ENCODE measurements around the gene NLRP1. TPM values are rescaled to one million over a fixed set of nuclear protein-coding genes. Genes with fewer than 3 reads are reported as not detected.

The NLRP1 gene
- total RNA-seq, 1 donor from 2014 or later: 48.1 TPM

- H3K9ac ChIP-seq (ENCODE audit: low read length): no peak overlapping the region
- no peak overlapping the region for H3K4me2 ChIP-seq (ENCODE audit: low read length)
- Mint-ChIP-seq H3K4me1 (ENCODE audit: low read depth, unreplicated experiment) (no peaks in the 10 kb centered on the region), H3K36me3 (ENCODE audit: low read depth, unreplicated experiment) (no peaks in the 10 kb centered on the region), H3K9me3 (ENCODE audit: unreplicated experiment) (peaks cover 11% of the 10 kb centered on the region), H3K27ac (ENCODE audit: unreplicated experiment) (no peak overlapping the region), H3K27me3 (ENCODE audit: low read depth, unreplicated experiment) (peaks cover 15% of the 10 kb centered on the region), H3K4me3 (ENCODE audit: unreplicated experiment) (no peak overlapping the region)
- DNase-seq (ENCODE audit: low read depth): no peak
- H3K79me2 ChIP-seq (ENCODE audit: insufficient read depth, low read length): no peaks in the 10 kb centered on the region
- no peak for TF ChIP-seq CTCF (IDR thresholded peaks at IDR 0.05; ENCODE audit: insufficient read depth, low read depth, low read length)
- TF ChIP-seq EZH2 (IDR thresholded peaks at IDR 0.05; ENCODE audit: insufficient read depth, low read length): no peak
- no peak overlapping the region for H3K4me3 ChIP-seq (ENCODE audit: insufficient read depth, low read depth, low read length)
- H3K27me3 ChIP-seq (ENCODE audit: insufficient read depth, low read length): no peaks in the 10 kb centered on the region
- H4K20me1 ChIP-seq (ENCODE audit: insufficient read depth, low read length): no peaks in the 10 kb centered on the region
- FAIRE-seq: no peak
- no peak overlapping the region for H2AFZ ChIP-seq (ENCODE audit: low read depth, low read length)
- H3K27ac ChIP-seq (ENCODE audit: low read depth, low read length): no peak overlapping the region
- H3K9me3 ChIP-seq (ENCODE audit: insufficient read depth, low read depth, low read length): no peaks in the 10 kb centered on the region
- H3K36me3 ChIP-seq (ENCODE audit: insufficient read depth, low read length): no peaks in the 10 kb centered on the region
- H3K4me1 ChIP-seq (ENCODE audit: insufficient read depth, low read length): no peaks in the 10 kb centered on the region
These were observed 39.9 kb upstream of the NLRP1 start for GRCh38 chr17:5624211-5624610.

- no peak overlapping the region for H3K4me3 Mint-ChIP-seq (ENCODE audit: unreplicated experiment)
- no peaks in the 10 kb centered on the region for H3K9me3 ChIP-seq (ENCODE audit: insufficient read depth, low read depth, low read length)
- TF ChIP-seq EZH2 (IDR thresholded peaks at IDR 0.05; ENCODE audit: insufficient read depth, low read length) (no peak), CTCF (IDR thresholded peaks at IDR 0.05; ENCODE audit: insufficient read depth, low read depth, low read length) (no peak)
- DNase-seq (ENCODE audit: low read depth) (no peak), FAIRE-seq (no peak)
- no peaks in the 10 kb centered on the region for H3K4me1 Mint-ChIP-seq (ENCODE audit: low read depth, unreplicated experiment)
- no peaks in the 10 kb centered on the region for H3K36me3 ChIP-seq (ENCODE audit: insufficient read depth, low read length)
- H3K9me3 Mint-ChIP-seq (ENCODE audit: unreplicated experiment): peaks cover 3% of the 10 kb centered on the region
- H3K4me1 ChIP-seq (ENCODE audit: insufficient read depth, low read length): no peaks in the 10 kb centered on the region
- H3K79me2 ChIP-seq (ENCODE audit: insufficient read depth, low read length): no peaks in the 10 kb centered on the region
- H3K4me3 ChIP-seq (ENCODE audit: insufficient read depth, low read depth, low read length): no peak overlapping the region
- no peaks in the 10 kb centered on the region for H3K36me3 Mint-ChIP-seq (ENCODE audit: low read depth, unreplicated experiment)
- H3K9ac ChIP-seq (ENCODE audit: low read length): no peak overlapping the region
- no peaks in the 10 kb centered on the region for H3K27me3 ChIP-seq (ENCODE audit: insufficient read depth, low read length)
- no peak overlapping the region for H3K27ac Mint-ChIP-seq (ENCODE audit: unreplicated experiment)
- H3K27me3 Mint-ChIP-seq (ENCODE audit: low read depth, unreplicated experiment): peaks cover 25% of the 10 kb centered on the region
- H4K20me1 ChIP-seq (ENCODE audit: insufficient read depth, low read length): no peaks in the 10 kb centered on the region
- H3K4me2 ChIP-seq (ENCODE audit: low read length): no peak overlapping the region
- H3K27ac ChIP-seq (ENCODE audit: low read depth, low read length): no peak overlapping the region
- H2AFZ ChIP-seq (ENCODE audit: low read depth, low read length): no peak overlapping the region
These were observed 37.4 kb upstream of the NLRP1 start for GRCh38 chr17:5621729-5622128.

- H3K36me3 Mint-ChIP-seq (ENCODE audit: low read depth, unreplicated experiment): no peaks in the 10 kb centered on the region
- TF ChIP-seq CTCF (IDR thresholded peaks at IDR 0.05; ENCODE audit: insufficient read depth, low read depth, low read length) (no peak), EZH2 (IDR thresholded peaks at IDR 0.05; ENCODE audit: insufficient read depth, low read length) (no peak)
- H3K4me1 Mint-ChIP-seq (ENCODE audit: low read depth, unreplicated experiment): no peaks in the 10 kb centered on the region
- no peaks in the 10 kb centered on the region for H3K4me1 ChIP-seq (ENCODE audit: insufficient read depth, low read length)
- no peak overlapping the region for H3K4me2 ChIP-seq (ENCODE audit: low read length)
- no peaks in the 10 kb centered on the region for H4K20me1 ChIP-seq (ENCODE audit: insufficient read depth, low read length)
- no peak overlapping the region for H3K4me3 ChIP-seq (ENCODE audit: insufficient read depth, low read depth, low read length)
- H3K36me3 ChIP-seq (ENCODE audit: insufficient read depth, low read length): no peaks in the 10 kb centered on the region
- H3K27me3 ChIP-seq (ENCODE audit: insufficient read depth, low read length): no peaks in the 10 kb centered on the region
- peaks cover 25% of the 10 kb centered on the region for H3K27me3 Mint-ChIP-seq (ENCODE audit: low read depth, unreplicated experiment)
- no peak overlapping the region for H3K27ac Mint-ChIP-seq (ENCODE audit: unreplicated experiment)
- no peak overlapping the region for H3K4me3 Mint-ChIP-seq (ENCODE audit: unreplicated experiment)
- H2AFZ ChIP-seq (ENCODE audit: low read depth, low read length): no peak overlapping the region
- no peak for DNase-seq (ENCODE audit: low read depth)
- no peak overlapping the region for H3K27ac ChIP-seq (ENCODE audit: low read depth, low read length)
- no peaks in the 10 kb centered on the region for H3K9me3 ChIP-seq (ENCODE audit: insufficient read depth, low read depth, low read length)
- H3K79me2 ChIP-seq (ENCODE audit: insufficient read depth, low read length): no peaks in the 10 kb centered on the region
- H3K9ac ChIP-seq (ENCODE audit: low read length): no peak overlapping the region
- no peak for FAIRE-seq
- H3K9me3 Mint-ChIP-seq (ENCODE audit: unreplicated experiment): peaks cover 3% of the 10 kb centered on the region
These were observed 36.7 kb upstream of the NLRP1 start for GRCh38 chr17:5621026-5621425.

All from astrocyte (in vitro differentiated cells and primary cell).